Neural cell (in vitro differentiated cells): ENCODE results near the gene BRD3. TPM values are rescaled to one million over a fixed set of nuclear protein-coding genes. Genes with fewer than 3 reads are reported as not detected.

ENCODE experiments used
- H2AFZ ChIP-seq: fragments of 200-600, 300-800 bp; sonication (generic), shearing (Covaris generic); 2 replicates; pipeline ENCODE4 v1.6.0; 2014; ENCODE audit warnings: low read depth, mild to moderate bottlenecking, antibody characterized with exemption, low read length, moderate library complexity
- H3F3A ChIP-seq: fragments of 200-600 bp; shearing (Covaris generic); 2 replicates; pipeline ENCODE4 v1.6.1; 2016; ENCODE audit warnings: mild to moderate bottlenecking, moderate library complexity, mixed read lengths, antibody characterized with exemption, low read length; ENCODE audit not compliant: insufficient read depth, poor library complexity, severe bottlenecking
- H3K27ac ChIP-seq: fragments of 200-600, 300-800 bp; sonication (generic), shearing (Covaris generic); 2 replicates; pipeline ENCODE4 v1.5.1; 2014; ENCODE audit warnings: mild to moderate bottlenecking, low read length, moderate library complexity
- H3K27me3 ChIP-seq: fragments of 300-800, 200-600 bp; sonication (generic), shearing (Covaris generic); 2 replicates; pipeline ENCODE4 v1.6.0; 2014; ENCODE audit warnings: mild to moderate bottlenecking, low read depth, low read length, moderate library complexity; ENCODE audit not compliant: insufficient read depth
- H3K36me3 ChIP-seq: fragments of 300-800, 200-600 bp; sonication (generic), shearing (Covaris generic); 2 replicates; pipeline ENCODE4 v1.5.1; 2014; ENCODE audit warnings: mild to moderate bottlenecking, antibody characterized with exemption, low read length, moderate library complexity; ENCODE audit not compliant: insufficient read depth
- H3K4me2 ChIP-seq: fragments of 300-800, 200-600 bp; sonication (generic), shearing (Covaris generic); 2 replicates; pipeline ENCODE4 v1.6.0; 2014; ENCODE audit warnings: mild to moderate bottlenecking, low read length
- H3K4me3 ChIP-seq: fragments of 300-800, 200-600 bp; sonication (generic), shearing (Covaris generic); 2 replicates; pipeline ENCODE4 v1.5.1; 2014; ENCODE audit warnings: mild to moderate bottlenecking, low read length, moderate library complexity
- H3K79me2 ChIP-seq: fragments of 200-600 bp; shearing (Covaris generic); replicated peaks from 2 replicates; pipeline ENCODE4 v1.6.0; 2014; ENCODE audit warnings: mild to moderate bottlenecking, low read length, moderate library complexity; ENCODE audit not compliant: insufficient read depth
- H3K9ac ChIP-seq: fragments of 300-800, 200-600 bp; sonication (generic), shearing (Covaris generic); 2 replicates; pipeline ENCODE4 v1.6.1; 2016; ENCODE audit warnings: mild to moderate bottlenecking, low read length, mixed read lengths
- H3K9me2 ChIP-seq: fragments of 200-600 bp; shearing (Covaris generic); 2 replicates; pipeline ENCODE4 v1.6.1; 2016; ENCODE audit warnings: mild to moderate bottlenecking, low read length, mixed read lengths; ENCODE audit not compliant: insufficient read depth
- H3K9me3 ChIP-seq: fragments of 200-600, 300-800 bp; sonication (generic), shearing (Covaris generic); 2 replicates; pipeline ENCODE4 v1.6.1; 2016; ENCODE audit warnings: mild to moderate bottlenecking, mixed run types, low read length, moderate library complexity, mixed read lengths
- H4K20me1 ChIP-seq: fragments of 200-600 bp; shearing (Covaris generic); 2 replicates; pipeline ENCODE4 v1.6.1; 2016; ENCODE audit warnings: mild to moderate bottlenecking, mixed run types; ENCODE audit not compliant: insufficient read depth
- CTCF ChIP-seq: fragments of 450-650 bp; IDR thresholded peaks from 2 replicates; pipeline ENCODE4 v1.5.1; 2014; ENCODE audit warnings: antibody characterized with exemption, mild to moderate bottlenecking, moderate library complexity; ENCODE audit not compliant: poor library complexity, severe bottlenecking
- EP300 ChIP-seq: fragments of 450-650 bp; conservative IDR thresholded peaks from 2 replicates; pipeline ENCODE4 v1.6.1; 2014; ENCODE audit warnings: antibody characterized with exemption, mild to moderate bottlenecking, moderate library complexity; ENCODE audit not compliant: poor library complexity, severe bottlenecking
- EZH2 ChIP-seq: fragments of 200-600, 300-800 bp; shearing (Covaris generic), sonication (generic); IDR thresholded peaks from 2 replicates; pipeline ENCODE4 v1.6.1; 2014; ENCODE audit warnings: antibody characterized with exemption, low read length, borderline replicate concordance, mild to moderate bottlenecking; ENCODE audit not compliant: insufficient read depth, poor library complexity, severe bottlenecking
- MXI1 ChIP-seq: fragments of 450-650 bp; conservative IDR thresholded peaks from 2 replicates; pipeline ENCODE4 v1.6.1; 2014; ENCODE audit warnings: antibody characterized with exemption, mild to moderate bottlenecking; ENCODE audit not compliant: poor library complexity, severe bottlenecking
- POLR2AphosphoS5 ChIP-seq: IDR thresholded peaks from 2 replicates; pipeline ENCODE4 v1.6.1; 2012
- RAD21 ChIP-seq: fragments of 450-650 bp; conservative IDR thresholded peaks from 2 replicates; pipeline ENCODE4 v1.6.1; 2014; ENCODE audit warnings: antibody characterized with exemption, mild to moderate bottlenecking, moderate library complexity
- REST ChIP-seq: IDR thresholded peaks from 2 replicates; pipeline ENCODE4 v1.6.1; 2012; ENCODE audit warnings: borderline replicate concordance
- polyA plus RNA-seq: library from polyadenylated mRNA; depleted of rRNA; stranded (reverse); fragments of >200 nt; gene quantifications from 2 replicates; pipeline ENCODE4 v1.2.3, GENCODE V29; 2014

Gene BRD3
- polyA plus RNA-seq, 1 donor from 2014 or later: 17.6 TPM

- no peaks in the 10 kb centered on the region for H3K79me2 ChIP-seq
- no peak overlapping the region for H3K9ac ChIP-seq
- no peak overlapping the region for H3K4me2 ChIP-seq
- no peaks in the 10 kb centered on the region for H3K27me3 ChIP-seq
- no peaks in the 10 kb centered on the region for H4K20me1 ChIP-seq
- H3K36me3 ChIP-seq: peaks cover 9% of the 10 kb centered on the region
- no peak overlapping the region for H3K27ac ChIP-seq
- TF ChIP-seq MXI1 (no peak), REST (no peak), CTCF (no peak), RAD21 (no peak)
- no peaks in the 10 kb centered on the region for H3K9me3 ChIP-seq
- no peaks in the 10 kb centered on the region for H3K9me2 ChIP-seq
- no peak overlapping the region for H3K4me3 ChIP-seq
- H2AFZ ChIP-seq: no peak overlapping the region
- no peaks in the 10 kb centered on the region for H3F3A ChIP-seq
Observed at GRCh38 chr9:134040781-134041648, 26.8 kb downstream of the BRD3 start.

GRCh38 chr9:134040176-134040565 is 27.7 kb downstream of the BRD3 start:
- H3K4me3 ChIP-seq: no peak overlapping the region
- H3K36me3 ChIP-seq: peaks cover 9% of the 10 kb centered on the region
- no peak for TF ChIP-seq EP300
- TF ChIP-seq CTCF: no peak
- no peak for TF ChIP-seq REST
- TF ChIP-seq RAD21: no peak
- no peak for TF ChIP-seq MXI1
- no peak for TF ChIP-seq POLR2AphosphoS5
- no peak for TF ChIP-seq EZH2
- H3F3A ChIP-seq: no peaks in the 10 kb centered on the region
- no peak overlapping the region for H3K4me2 ChIP-seq
- no peaks in the 10 kb centered on the region for H4K20me1 ChIP-seq
- no peaks in the 10 kb centered on the region for H3K27me3 ChIP-seq
- no peak overlapping the region for H3K27ac ChIP-seq
- H3K9me3 ChIP-seq: no peaks in the 10 kb centered on the region
- no peaks in the 10 kb centered on the region for H3K9me2 ChIP-seq
- H3K9ac ChIP-seq: no peak overlapping the region
- H2AFZ ChIP-seq: no peak overlapping the region
- H3K79me2 ChIP-seq: no peaks in the 10 kb centered on the region
